WTC11 (cell line): ENCODE results near the gene CDH20.

Experiments used
- CTCF ChIP-seq: fragments of 200-600 bp; IDR thresholded peaks from 2 replicates; pipeline ENCODE4 v1.8.0; 2022; ENCODE audit warnings: antibody characterized with exemption
- OVOL2 ChIP-seq: fragments of 250-450 bp; sonication (Bioruptor Pico); IDR thresholded peaks from 2 replicates; pipeline ENCODE4 v1.9.0; 2021; ENCODE audit warnings: mild to moderate bottlenecking, borderline replicate concordance

GRCh38 chr18:61546590-61546989 is 213.4 kb downstream of the CDH20 start:
- TF ChIP-seq OVOL2 (CRISPR knock-in tag) (no peak), CTCF (no peak)
